ENCODE data around the gene AKR1C8.
A peak's percentile ranks its signal among the peaks of the same experiment; 100 is the strongest.
"Not testable (repeated sequence)": the region's sequence is repeated elsewhere in the genome, so short reads cannot be mapped to it uniquely, and the experiment has no call there.

Gene AKR1C8

DNA sequence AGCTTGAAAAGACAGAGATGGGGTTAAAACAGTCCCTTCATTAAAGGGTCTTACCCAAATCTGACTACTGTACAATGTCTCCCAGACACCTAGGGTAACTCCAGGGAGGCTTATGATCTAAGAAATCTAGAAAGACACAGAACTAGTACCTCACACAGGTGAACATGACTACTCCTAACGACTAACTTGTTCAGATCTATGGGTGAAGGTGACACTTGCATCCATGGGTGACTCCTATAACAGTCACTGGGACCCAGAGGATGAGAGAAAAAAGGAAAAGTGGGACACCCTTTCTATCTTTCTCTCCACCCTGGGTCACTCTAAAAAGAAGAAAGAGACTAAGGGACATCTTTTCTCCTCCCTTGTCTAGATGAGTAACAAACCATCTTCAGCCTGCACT lies 19.2 kb downstream of the AKR1C8 start:
- peak; percentile 17 for DNase-seq (ENCODE audit: low spot score)

DNA sequence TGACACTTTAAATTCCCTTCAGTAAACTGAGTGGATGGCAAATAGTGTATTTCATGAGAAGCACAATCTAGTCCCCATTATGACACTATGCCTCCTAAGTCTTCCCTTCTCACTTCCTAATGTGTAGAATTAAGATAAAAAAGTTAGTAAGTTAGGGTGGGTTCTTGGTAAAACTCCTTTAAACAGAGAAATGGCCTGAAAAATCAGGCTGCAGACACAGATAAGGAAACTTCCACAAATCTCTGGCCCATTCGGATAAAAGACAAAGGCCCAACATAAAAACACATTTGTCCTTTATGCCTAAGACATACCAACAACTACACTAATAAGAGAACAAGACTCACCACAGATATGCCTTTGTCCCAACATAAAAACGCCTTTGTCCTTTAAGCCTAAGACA lies 21.5 kb downstream of the AKR1C8 start:
- no peak for DNase-seq (ENCODE audit: low spot score)

DNA sequence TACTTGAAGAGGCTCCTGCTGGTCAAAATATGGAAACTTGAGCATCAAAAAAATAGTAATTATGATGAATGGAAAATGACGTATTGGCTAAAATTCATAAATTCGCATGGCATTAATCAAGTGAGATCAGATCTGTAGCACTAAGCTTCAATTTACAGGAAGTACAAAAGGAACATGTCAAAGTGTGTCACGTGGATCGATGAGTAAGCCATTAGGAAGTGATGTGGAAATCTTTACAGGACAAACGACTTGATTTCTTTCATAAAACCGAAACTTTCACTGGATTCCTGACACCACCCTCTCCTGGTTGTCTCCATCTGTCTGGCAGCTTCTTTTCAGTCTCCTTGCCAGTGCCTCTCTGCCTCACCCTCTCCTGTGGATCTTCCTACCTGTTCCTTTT lies 25.8 kb downstream of the AKR1C8 start:
- DNase-seq (ENCODE audit: low spot score) = no peak

DNA sequence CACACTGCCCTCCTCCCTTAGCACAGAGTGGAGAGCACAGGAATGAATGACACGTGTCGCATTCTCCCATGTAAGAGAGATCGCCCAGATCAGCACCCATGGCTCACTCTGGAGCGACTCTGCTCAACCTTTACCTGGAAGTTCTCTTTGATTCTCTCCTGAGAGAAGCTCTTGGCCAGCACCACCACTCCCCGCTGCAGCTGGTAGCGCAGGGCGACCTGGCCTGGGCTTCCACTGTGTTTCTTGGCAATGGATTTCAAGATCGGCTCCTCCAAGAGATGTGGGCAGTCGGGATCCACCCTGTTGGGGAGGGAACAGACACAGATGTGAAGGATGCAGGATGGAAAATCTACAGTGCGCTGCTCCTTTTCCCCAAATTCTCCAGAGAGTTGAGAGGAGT lies 27.4 kb downstream of the AKR1C8 start:
- DNase-seq (ENCODE audit: low spot score) = no peak

DNA sequence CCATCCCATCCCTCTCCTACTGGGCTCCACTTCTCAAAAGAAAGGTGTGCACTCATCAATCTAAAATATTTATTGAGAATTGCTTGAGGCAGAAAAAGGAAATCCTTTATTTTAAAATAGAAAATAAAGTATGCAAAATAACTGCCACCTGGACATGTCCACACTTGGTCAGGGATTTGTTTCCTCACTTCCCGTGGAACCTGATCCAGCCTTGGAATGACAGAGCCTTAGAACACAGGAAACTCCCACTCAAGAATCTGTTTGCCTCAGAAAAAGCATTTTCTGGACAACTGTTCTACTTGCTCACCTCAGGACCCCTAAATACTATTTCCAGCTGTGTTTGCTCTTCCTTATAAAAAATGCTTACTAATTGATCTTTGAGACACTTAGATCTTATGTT lies 29.0 kb downstream of the AKR1C8 start:
- DNase-seq (ENCODE audit: low spot score) = no peak

DNA sequence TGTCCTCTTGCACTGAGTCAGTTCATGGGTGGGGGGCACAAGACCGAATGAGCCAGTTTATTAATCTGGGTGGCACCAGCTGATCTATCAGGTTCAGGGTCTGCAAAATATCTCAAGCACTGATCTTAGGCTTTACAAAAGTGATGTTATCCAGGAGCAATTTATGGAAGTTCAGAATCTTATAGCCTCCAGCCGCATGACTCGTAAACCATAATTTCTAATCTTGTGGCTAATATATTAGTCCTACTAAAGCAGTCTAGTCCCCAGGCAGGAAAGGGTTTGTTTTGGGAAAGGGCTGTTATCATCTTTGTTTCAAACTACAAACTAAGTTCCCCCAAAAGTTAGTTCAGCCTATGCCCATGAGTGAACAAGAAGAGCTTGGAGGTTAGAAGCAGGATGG lies 33.9 kb downstream of the AKR1C8 start:
- DNase-seq (ENCODE audit: low spot score) = no peak

DNA sequence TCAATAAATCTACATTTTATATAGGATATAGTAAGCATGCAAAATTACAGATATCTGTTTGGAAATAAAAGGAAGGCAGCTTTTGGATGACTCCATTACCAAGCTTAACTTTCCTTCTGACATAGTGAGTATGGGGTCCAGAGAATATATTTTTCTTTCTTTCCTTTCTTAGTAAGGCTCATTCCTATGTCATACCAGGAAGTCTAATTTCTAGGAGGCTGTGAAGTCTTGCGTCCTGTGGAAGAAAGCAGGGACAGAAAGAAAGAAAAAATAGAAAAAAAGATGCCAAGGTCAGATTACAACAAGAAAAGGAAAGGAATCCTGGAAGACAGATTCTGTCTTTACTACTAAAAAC lies 36.3 kb downstream of the AKR1C8 start:
- no peak for DNase-seq (ENCODE audit: low spot score)

DNA sequence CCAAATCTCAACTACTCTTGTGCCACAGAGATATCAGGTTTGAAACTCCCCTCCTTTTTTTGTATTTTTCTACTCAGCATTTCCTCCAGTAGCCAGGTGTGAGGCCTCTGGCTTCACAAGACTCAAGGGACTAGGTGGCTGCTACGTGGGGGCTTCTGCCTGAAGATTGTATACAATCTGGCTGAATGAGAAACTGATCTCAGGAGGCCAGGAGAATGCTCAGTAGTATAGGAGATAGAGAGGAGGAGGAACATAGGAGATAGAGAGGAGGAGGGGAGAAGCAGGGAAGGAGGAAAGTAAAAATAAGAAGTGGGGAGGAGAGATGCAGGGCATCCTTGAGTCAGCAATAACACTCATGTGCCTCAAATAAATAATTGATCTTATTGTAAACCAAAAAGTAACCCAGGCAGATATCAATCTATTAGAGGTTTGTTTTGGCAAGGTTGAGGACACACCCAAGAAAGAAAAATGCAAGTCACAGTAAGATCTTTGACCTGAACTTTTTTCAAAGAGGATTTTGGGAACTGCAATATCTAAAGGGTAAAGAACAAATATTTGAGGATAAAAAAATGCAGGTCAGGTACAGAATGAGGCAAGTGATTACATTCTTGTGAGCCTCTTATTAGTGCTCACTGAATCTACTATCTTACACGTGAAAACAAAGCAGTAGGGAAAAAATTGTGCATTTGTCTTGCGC lies 36.8 kb downstream of the AKR1C8 start:
- DNase-seq (ENCODE audit: low spot score) = no peak

DNA sequence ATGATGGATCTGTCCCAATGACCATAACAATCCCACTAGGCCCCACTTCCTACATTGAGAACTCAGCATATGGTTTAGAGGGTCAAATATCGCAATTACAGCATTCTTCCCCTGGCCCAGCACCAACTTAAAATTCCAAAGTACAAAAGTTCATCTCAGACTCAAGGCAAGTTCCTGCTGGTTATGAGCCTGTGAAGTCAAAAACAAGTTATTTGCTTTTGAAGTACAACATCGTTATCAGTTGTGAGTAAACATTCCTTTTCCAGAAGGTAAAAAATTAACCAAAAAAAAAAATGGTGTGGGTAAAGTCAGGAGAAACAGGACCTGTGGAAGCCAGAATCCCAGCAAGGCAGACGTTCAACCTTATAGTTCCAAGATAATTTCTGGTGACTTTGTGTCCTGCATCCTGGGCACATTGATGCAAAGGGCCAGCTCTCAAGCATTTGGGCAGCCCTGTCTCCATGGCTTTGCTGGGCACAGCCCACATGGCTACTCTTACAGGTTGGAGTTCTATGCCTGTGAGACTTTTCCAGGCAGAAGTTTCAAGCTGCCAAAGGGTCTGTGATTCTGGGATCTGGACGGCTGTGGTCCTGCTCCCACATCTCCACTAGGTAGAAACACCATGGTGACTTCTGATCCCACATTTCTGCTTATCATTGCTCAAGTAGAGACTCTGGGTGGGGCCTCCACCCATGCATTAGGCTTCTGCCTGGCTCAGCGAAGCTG lies 37.5 kb downstream of the AKR1C8 start:
- DNase-seq (ENCODE audit: low spot score) = no peak

DNA sequence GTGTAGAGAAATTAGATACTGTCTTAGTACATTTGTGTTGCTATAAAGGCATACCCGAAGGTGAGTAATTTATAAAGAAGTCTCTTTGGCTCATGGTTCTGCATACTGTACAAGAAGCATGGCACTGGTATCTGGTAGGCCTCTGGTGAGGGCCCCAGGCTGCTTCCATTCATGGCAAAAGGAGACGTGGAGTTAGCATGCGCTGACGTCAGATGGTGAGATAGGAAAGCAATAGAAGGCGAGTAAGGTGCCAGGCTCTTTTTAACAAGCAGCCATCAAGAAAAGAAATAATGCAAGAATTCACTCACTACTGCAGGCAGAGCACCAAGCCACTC lies 38.1 kb downstream of the AKR1C8 start:
- DNase-seq (ENCODE audit: low spot score) = no peak

DNA sequence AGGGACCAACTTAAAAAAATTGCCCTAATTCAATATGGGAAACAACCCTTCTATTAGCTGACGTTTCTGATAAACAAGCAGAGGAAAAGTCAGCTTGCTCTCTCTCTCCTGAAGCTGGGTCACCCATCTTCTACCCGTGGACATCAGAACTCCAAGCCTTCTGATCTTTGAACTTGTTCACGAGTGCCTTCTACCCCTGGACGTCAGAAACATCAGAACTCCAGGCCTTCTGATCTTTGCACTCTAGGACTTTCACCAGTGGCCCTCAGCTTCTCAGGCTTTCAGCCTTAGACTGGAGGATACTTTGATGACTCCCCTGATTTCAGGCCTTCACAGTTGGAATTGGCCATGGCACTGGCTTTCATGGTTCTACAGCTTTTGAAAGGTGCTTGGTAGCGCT lies 41.8 kb downstream of the AKR1C8 start:
- DNase-seq (ENCODE audit: low spot score) = no peak

DNA sequence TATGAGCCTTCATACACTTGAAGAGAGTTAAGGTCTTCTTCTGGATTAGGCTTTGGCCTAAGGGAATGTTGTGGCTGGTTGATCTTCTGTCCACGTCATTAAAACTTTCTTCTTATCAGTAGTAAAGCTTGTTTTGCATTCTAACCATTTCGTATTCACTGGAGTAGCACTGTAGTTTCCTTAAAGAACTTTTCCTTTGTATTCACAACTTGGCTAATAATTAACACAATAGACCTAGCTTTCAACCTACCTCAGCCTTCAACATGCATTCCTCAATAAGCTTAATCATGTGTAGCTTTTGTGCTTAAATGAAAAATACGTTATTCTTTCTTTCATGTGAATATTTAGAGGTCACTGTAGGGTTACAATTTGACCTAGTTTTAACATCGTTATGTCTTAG lies 42.8 kb downstream of the AKR1C8 start:
- no peak for DNase-seq (ENCODE audit: low spot score)

DNA sequence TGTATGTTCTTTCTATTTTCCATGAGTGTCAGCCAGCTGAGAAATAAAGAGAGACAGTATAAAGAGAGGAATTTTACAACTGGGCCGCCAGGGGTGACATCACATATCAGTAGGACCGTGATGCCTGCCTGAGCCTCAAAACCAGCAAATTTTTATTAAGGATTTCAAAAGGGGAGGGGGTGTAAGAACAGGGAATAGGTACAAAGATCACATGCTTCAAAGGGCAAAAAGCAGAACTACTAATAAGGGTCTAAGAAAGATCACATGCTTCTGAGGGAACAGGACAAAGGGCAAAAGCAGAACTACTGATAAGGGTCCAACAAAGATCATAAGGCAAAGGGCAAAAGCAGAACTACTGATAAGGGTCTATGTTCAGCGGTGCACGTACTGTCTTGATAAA lies 47.3 kb downstream of the AKR1C8 start:
- not testable (repeated sequence) for DNase-seq (ENCODE audit: low spot score)

DNA sequence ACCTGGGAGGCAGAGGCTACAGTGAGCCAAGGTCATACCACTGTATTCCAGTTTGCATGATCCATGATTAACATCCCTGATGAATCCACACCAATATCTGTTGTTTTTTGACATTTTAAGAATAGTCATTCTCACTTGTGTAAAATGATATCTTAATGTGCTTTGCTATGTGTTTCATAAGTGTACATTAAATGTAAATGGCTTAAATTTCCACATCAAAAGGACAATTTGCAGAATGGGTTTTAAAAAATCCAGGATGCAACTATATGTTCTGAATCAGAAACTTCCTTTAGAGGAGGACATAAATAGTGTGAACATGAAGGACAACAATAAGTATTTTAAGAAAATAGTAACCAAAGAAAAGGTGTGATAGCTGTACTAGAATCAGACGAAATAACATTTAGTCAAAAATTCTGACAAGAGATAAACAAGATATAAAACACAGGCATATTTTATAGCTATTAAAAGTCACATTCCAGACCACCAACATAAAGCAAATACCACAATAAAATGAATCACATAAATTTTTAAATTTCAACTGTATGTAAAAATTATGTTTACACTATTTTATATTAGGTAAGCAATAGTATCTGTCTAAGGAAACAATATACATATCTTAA lies 48.4 kb downstream of the AKR1C8 start:
- DNase-seq (ENCODE audit: low spot score) = no peak

DNA sequence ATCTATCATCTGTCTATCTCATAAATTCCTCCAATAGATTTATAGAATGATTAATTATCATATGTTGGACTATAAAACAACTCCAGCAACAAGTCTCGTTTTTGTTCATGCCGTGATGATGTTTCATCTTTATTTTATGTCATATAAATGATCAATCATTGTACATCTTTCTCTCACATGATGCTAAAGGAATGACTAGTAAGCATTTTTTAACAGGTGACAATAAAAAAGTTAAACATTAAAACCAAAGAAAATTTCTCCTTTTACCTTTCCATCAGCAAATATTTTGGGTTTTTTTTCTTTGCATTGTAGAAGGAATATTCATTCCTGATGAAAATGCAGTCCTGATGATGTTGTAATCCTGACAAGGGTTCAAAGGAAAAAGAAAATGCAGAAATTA lies 49.4 kb downstream of the AKR1C8 start:
- DNase-seq (ENCODE audit: low spot score) = no peak

DNA sequence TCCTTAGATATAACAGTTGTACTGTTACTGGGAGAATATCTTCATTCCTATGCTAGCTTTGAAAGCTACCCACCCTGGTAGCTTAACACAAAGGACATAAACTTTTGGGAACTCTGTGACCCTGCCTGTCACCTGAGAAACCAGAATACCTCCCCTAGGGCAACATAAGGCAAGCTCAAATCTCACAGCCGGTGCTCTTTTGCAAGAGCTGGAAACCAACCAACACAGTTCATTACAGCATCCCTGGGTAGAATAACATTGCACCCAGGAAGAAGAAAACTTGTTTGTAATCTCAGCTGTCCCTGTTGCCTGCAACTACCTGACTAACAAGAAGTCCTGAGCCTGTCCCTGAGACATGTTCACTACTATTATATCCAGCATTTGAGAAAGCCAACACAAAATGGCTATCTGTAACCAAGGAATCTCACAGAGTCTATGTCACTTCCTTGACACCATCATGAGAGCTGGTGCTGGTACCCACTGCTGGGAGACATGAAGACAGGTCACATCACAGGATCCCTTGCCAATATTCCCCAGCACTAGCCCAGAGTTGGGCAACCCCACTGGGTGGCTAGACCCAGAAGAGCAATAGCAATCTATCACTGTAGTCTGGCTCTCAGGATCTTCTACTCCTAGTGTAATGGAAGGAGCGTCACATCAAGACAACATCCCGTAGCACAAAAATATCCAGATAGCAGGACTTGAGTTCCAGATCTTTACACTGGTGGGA lies 59.5 kb downstream of the AKR1C8 start:
- DNase-seq (ENCODE audit: low spot score) = no peak

DNA sequence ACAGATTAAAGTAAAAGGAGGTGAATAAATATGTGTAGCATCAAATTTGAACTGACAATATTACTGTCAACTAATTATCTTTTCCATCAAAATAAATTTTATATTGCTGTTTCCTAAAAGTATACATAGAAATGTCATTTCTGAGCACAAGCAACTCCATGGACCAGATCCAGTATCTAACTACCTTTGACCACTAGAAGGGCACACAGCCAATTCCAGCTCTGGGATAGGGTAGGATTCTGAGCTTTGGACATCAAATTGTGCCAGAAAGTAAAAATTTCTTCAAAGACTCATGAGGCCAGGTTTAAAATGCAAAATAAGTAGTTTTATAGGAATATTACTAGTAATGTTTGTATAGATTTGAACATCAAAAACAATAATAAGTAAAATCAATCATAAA lies 61.1 kb downstream of the AKR1C8 start:
- no peak for DNase-seq (ENCODE audit: low spot score)

DNA sequence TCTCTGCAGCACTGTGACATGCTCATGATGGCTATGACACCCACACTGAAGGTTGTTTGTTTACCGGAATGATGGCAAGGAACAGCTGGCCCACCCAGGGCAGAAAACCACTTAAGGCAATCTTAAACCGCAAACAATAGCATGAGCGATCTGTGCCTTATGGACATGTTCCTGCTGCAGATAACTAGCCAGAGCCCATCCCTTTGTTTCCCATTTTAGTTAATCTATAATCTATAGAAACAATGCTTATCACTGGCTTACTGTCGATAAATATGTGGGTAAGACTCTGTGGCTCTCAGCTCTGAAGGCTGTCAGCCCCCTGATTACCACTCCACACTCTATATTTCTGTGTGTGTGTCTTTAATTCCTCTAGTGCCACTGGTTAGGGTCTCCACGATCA lies 65.0 kb downstream of the AKR1C8 start:
- not testable (repeated sequence) for DNase-seq (ENCODE audit: low spot score)

DNA sequence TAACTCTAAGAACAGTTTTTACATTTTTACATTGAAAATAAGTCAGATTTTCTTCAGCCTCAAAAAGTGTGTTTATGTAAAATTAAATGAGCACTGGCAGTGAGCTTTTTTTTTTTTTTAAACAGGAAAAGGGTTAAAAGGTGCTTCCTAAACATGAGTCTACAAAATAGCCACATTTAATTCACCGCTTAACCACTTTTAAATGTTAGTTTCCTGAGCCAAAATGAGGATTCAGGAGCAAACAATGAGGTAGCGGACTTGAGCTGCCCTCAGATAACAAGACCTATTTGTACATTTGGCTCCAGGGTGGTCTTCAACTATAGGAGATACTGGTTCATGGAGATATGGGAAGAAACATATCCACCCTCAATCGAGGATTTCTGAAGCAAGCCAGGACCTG lies 67.9 kb downstream of the AKR1C8 start:
- DNase-seq (ENCODE audit: low spot score) = no peak

DNA sequence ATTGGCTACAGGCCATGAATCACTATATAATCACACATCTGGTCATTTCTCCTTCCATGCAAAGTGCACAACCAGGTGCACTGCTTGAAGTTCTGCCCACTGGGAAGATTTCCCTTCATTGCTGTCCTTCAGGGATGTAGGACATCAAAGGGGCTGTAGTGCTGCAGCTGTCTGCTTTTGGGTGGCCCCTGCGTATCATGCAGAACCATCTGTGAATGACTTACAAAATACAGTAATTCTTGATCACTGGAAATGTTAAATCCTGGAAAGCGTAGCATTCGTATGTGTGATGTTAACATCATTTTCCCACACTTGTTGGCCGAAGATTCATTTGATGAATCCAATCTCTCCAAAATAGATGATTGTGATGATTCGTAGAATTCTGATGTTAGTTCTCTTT lies 68.3 kb downstream of the AKR1C8 start:
- no peak for DNase-seq (ENCODE audit: low spot score)

DNA sequence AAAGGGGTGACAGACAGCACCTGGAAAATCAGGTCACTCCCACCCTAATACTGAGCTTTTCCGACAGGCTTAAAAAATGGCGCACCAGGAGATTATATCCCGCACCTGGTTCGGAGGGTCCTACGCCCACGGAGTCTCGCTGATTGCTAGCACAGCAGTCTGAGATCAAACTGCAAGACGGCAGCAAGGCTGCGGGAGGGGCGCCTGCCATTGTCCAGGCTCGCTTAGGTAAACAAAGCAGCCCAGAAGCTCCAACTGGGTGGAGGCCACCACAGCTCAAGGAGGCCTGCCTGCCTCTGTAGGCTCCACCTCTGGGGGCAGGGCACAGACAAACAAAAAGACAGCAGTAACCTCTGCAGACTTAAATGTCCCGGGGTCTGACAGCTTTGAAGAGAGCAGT lies 75.1 kb downstream of the AKR1C8 start:
- not testable (repeated sequence) for DNase-seq (ENCODE audit: low spot score)

DNA sequence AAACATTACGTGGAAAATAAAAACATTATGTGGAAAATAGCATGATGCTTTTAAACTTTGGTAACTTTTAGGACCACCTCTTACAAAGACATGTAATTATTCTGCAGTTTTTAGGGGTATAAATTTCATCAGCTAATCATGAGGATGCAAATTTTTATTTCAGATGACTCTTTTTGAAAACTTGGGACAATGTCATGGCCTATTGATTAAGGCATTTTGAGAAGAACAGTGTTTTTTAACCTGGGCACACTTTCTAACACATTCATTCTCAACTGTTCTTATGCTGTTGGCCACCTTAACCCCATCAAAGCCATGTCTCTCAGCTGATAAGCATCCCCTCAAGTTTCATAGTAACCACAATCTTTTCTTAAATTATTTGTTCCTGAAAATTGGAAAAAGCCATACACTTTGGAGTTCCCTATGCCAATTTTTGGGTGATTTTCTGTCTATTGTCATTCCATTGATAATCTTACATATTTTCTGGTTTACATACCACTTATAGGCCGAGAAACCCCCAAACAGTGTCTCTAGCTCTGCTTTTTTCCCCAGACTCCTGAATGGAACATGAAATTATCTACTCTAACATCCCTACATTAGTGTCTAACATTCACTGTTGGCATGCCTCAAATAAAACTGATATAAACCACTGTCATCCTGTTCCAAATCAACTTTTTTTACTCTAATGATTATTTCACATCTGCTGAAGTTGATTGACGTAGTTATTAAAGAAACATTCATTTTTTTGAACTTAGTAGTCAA lies 76.1 kb downstream of the AKR1C8 start:
- DNase-seq (ENCODE audit: low spot score) = no peak

Measured in iPS-NIHi11 (cell line).